Natural killer cell (primary cell): ENCODE results near the gene YKT6. TPM values are rescaled to one million over a fixed set of nuclear protein-coding genes. Genes with fewer than 3 reads are reported as not detected.

ENCODE experiments used
- ATAC-seq, 3 donors: fragments of 150-1000 bp in 2 of 3; fragments of 200-7000 bp in 1 of 3; cut with Tn5 transposase; 1 replicate in 1 of 3; 2 replicates in 2 of 3; pipeline ENCODE4 v1.10.0; 2021; ENCODE audit warnings: mild to moderate bottlenecking in 2 of 3, moderate library complexity in 2 of 3
- DNase-seq, 2 donors: peaks; one replicate each; pipeline versions ENCODE4 v3.0.0 to v3.0.0-alpha.2; 2013 to 2021; ENCODE audit warnings: mixed read lengths in 1 of 2
- H3K27ac ChIP-seq: one replicate; pipeline ENCODE4 v1.5.1; 2013; ENCODE audit warnings: mild to moderate bottlenecking, low read length
- H3K27me3 ChIP-seq: one replicate; pipeline ENCODE4 v1.6.1; 2013; ENCODE audit warnings: low read length; ENCODE audit not compliant: control insufficient read depth, insufficient read depth
- H3K36me3 ChIP-seq: one replicate; pipeline ENCODE4 v1.6.1; 2013; ENCODE audit warnings: low read length; ENCODE audit not compliant: control insufficient read depth, insufficient read depth
- H3K4me1 ChIP-seq: one replicate; pipeline ENCODE4 v1.6.1; 2013; ENCODE audit warnings: low read length; ENCODE audit not compliant: control insufficient read depth, insufficient read depth
- H3K4me3 ChIP-seq: one replicate; pipeline ENCODE4 v1.5.1; 2013; ENCODE audit warnings: low read length
- H3K9me3 ChIP-seq: one replicate; pipeline ENCODE4 v1.6.1; 2013; ENCODE audit warnings: low read length; ENCODE audit not compliant: control insufficient read depth, insufficient read depth
- H3K27ac Mint-ChIP-seq, 2 donors: one replicate each; pipeline ENCODE4 v1.8.0; 2022; ENCODE audit warnings: mild to moderate bottlenecking in 2 of 2, mixed read lengths in 2 of 2, moderate library complexity in 1 of 2
- H3K27me3 Mint-ChIP-seq, 2 donors: one replicate each; pipeline ENCODE4 v1.8.0; 2022; ENCODE audit warnings: low read depth in 2 of 2, mixed read lengths in 2 of 2
- H3K36me3 Mint-ChIP-seq: one replicate; pipeline ENCODE4 v1.8.0; 2022; ENCODE audit warnings: mixed read lengths
- H3K4me1 Mint-ChIP-seq, 2 donors: one replicate each; pipeline ENCODE4 v1.8.0; 2022; ENCODE audit warnings: mixed read lengths in 2 of 2
- H3K4me3 Mint-ChIP-seq: one replicate; pipeline ENCODE4 v1.8.0; 2022; ENCODE audit warnings: mild to moderate bottlenecking, moderate library complexity, mixed read lengths
- H3K9me3 Mint-ChIP-seq, 2 donors: one replicate each; pipeline ENCODE4 v1.8.0; 2022; ENCODE audit warnings: mixed read lengths in 2 of 2
- CTCF ChIP-seq: fragments of 200-600 bp; IDR thresholded peaks from one replicate; pipeline ENCODE4 v1.8.0; 2022; ENCODE audit warnings: antibody characterized with exemption
- WGBS: methylation state at CpG from one replicate; pipeline ENCODE4 v1.1.7; 2013; ENCODE audit warnings: missing lambda C conversion rate; ENCODE audit not compliant: insufficient coverage; 5-methylcytosine and 5-hydroxymethylcytosine counted together
- intact Hi-C: fragments of 100-400 bp; cut with micrococcal nuclease; formaldehyde crosslinking; loops from one replicate; pipeline ENCODE4 v1.14.2; 2022
- total RNA-seq, 4 donors: library from RNA; stranded (reverse); fragments of 120-200 nt in 1 of 4; gene quantifications; one replicate each; pipeline versions ENCODE4 v1.2.3 to v1.2.4, GENCODE V29; 2013 to 2022

YKT6 gene
- total RNA-seq, 3 donors from 2014 or later (not counting 1 experiment from before 2014, with no cell fraction given), result 72.4 to 107 (median 87.1) TPM

GRCh38 chr7:44242091-44242490 is 41.3 kb downstream of the YKT6 start:
- no peak for ATAC-seq
- H3K36me3 Mint-ChIP-seq, result no peaks in the 10 kb centered on the region
- intact Hi-C loops, result no loop called here
- TF ChIP-seq CTCF, result no peak
- H3K27me3 ChIP-seq, result no peaks in the 10 kb centered on the region
- no peak overlapping the region for H3K27ac ChIP-seq
- no peak overlapping the region for H3K27ac Mint-ChIP-seq
- 92% methylated on average over 10 of the region's 10 CpGs for WGBS
- H3K4me1 Mint-ChIP-seq, result no peaks in the 10 kb centered on the region
- H3K27me3 Mint-ChIP-seq, result no peaks in the 10 kb centered on the region
- no peak for DNase-seq
- peaks cover 7% of the 10 kb centered on the region for H3K4me1 ChIP-seq
- H3K9me3 ChIP-seq, result no peaks in the 10 kb centered on the region
- H3K4me3 ChIP-seq, result no peak overlapping the region
- no peak overlapping the region for H3K4me3 Mint-ChIP-seq
- H3K36me3 ChIP-seq, result no peaks in the 10 kb centered on the region
- no peaks in the 10 kb centered on the region for H3K9me3 Mint-ChIP-seq

- TF ChIP-seq CTCF, result no peak
- Histone ChIP-seq H3K4me3 (no peak overlapping the region), H3K27ac (no peak overlapping the region), H3K9me3 (no peaks in the 10 kb centered on the region), H3K4me1 (peaks cover 7% of the 10 kb centered on the region), H3K36me3 (no peaks in the 10 kb centered on the region), H3K27me3 (no peaks in the 10 kb centered on the region)
- no peaks in the 10 kb centered on the region for H3K36me3 Mint-ChIP-seq
- ATAC-seq, result peak in 1 of 3 donors; percentile 37
- H3K4me1 Mint-ChIP-seq, result no peaks in the 10 kb centered on the region
- H3K27ac Mint-ChIP-seq, result no peak overlapping the region
- intact Hi-C loops, result no loop called here
- H3K4me3 Mint-ChIP-seq, result no peak overlapping the region
- H3K27me3 Mint-ChIP-seq, result no peaks in the 10 kb centered on the region
- peak in 1 of 2 donors; percentile 48 for DNase-seq
- WGBS, result 57% methylated on average over 8 of the region's 8 CpGs
- H3K9me3 Mint-ChIP-seq, result no peaks in the 10 kb centered on the region
Measured at GRCh38 chr7:44244282-44244681, 43.5 kb downstream of the YKT6 start.

GRCh38 chr7:44246396-44247113 is 45.8 kb downstream of the YKT6 start:
- DNase-seq (no peak), ATAC-seq (no peak)
- Mint-ChIP-seq H3K27me3 (no peaks in the 10 kb centered on the region), H3K4me1 (no peaks in the 10 kb centered on the region), H3K4me3 (no peak overlapping the region), H3K27ac (no peak overlapping the region), H3K36me3 (no peaks in the 10 kb centered on the region), H3K9me3 (no peaks in the 10 kb centered on the region)
- no peak overlapping the region for H3K4me3 ChIP-seq
- WGBS, result 93% methylated on average over 7 of the region's 7 CpGs
- H3K27me3 ChIP-seq, result no peaks in the 10 kb centered on the region
- no peak for TF ChIP-seq CTCF
- intact Hi-C loops, result no loop called here
- H3K27ac ChIP-seq, result no peak overlapping the region
- H3K9me3 ChIP-seq, result no peaks in the 10 kb centered on the region
- no peaks in the 10 kb centered on the region for H3K4me1 ChIP-seq
- H3K36me3 ChIP-seq, result no peaks in the 10 kb centered on the region
